Amniotic epithelial cell (primary cell): ENCODE results near the gene NUP54.

Experiments used
- DNase-seq: peaks from one replicate; pipeline ENCODE4 v3.0.0-alpha.2; 2010; ENCODE audit warnings: low read depth

Gene NUP54

GRCh38 chr4:76067652-76068286, 80.4 kb downstream of the NUP54 start:
- peak; percentile 67 for DNase-seq

DNA sequence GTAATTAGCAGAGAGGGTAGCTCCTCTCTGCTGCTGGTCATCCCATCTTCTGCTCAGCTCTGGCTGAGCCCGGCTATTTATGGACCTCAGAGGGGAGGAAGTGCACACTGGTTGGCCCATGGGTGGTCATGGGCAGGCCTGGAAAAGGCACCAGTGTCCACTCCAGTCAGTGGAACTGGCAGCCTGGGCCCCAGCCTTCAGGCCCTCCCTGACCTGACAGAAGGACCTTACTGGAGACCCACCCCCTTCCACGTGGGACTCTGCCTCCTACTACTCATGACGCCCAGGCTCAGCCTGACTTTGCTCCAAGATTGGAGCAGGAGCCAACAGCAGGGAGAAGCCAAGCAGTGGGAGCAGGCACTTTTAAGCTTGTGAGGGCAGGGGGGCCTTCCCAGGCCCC, 81.7 kb downstream of the NUP54 start:
- DNase-seq, result no peak
